ENCODE results near the gene FNBP1. TPM values are rescaled to one million over a fixed set of nuclear protein-coding genes. Genes with fewer than 3 reads are reported as not detected.

FNBP1 gene
- total and polyA plus RNA-seq, 2 of the 13 experiments (the other 11 are each of a cell fraction or from before 2014, with no cell fraction given), result 5.4 to 19.5 TPM

- no peak for TF ChIP-seq ZNF20 (CRISPR knock-in tag; IDR thresholded peaks at IDR 0.05)
Observed at GRCh38 chr9:129841071-129841470, 201.9 kb downstream of the FNBP1 start (continued).

- Histone ChIP-seq H3K9ac (ENCODE audit: insufficient read depth, low read depth, low read length) (no peak overlapping the region), H3K79me2 (ENCODE audit: insufficient read depth, low read length) (no peaks in the 10 kb centered on the region), H3K36me3 (replicated peaks in 1 of 2; ENCODE audit: control insufficient read depth in 1 of 2, insufficient read depth in 2 of 2, low read length in 2 of 2) (no peaks in the 10 kb centered on the region), H4K20me1 (ENCODE audit: insufficient read depth, low read length) (no peaks in the 10 kb centered on the region), H2AFZ (ENCODE audit: low read length) (no peak overlapping the region), H3K4me1 (ENCODE audit: insufficient read depth, low read length) (peaks cover 10% of the 10 kb centered on the region), H3K27me3 (ENCODE audit: control insufficient read depth in 1 of 2, insufficient read depth in 2 of 2, low read length in 2 of 2) (no peaks in the 10 kb centered on the region), H3K27ac (ENCODE audit: extremely low read length, insufficient read depth, low read length) (no peak overlapping the region), H3K9me3 (ENCODE audit: low read length) (no peaks in the 10 kb centered on the region), H3K4me2 (ENCODE audit: low read depth, low read length) (no peak overlapping the region), H3K4me3 (replicated peaks in 1 of 3; ENCODE audit: insufficient read depth in 1 of 3, low read depth in 2 of 3, low read length in 3 of 3) (no peak overlapping the region)
- in situ Hi-C loops (cut with HindIII; ENCODE audit: extremely low pct_ligation_motif_present, low pct_unique_long_range_greater_than_20kb), result no loop called here
- FAIRE-seq (no peak), DNase-seq (ENCODE audit: low spot score) (no peak), ATAC-seq (no peak)
- no TSS peak for BruUV-seq (replicated peaks)
- WGBS (ENCODE audit: low lambda C conversion rate), result 76% methylated on average over 8 of the region's 8 CpGs
- ChIA-PET POLR2A (no interaction called here), CTCF (ENCODE audit: low intra/inter-chr PET ratio, low total read pairs) (no interaction called here)
- no peak for TF ChIP-seq GPBP1L1 (CRISPR knock-in tag; IDR thresholded peaks at IDR 0.05)
- TF ChIP-seq ZNF430 (CRISPR knock-in tag; IDR thresholded peaks at IDR 0.05), result no peak
- no peak for TF ChIP-seq DPF2 (CRISPR knock-in tag; IDR thresholded peaks at IDR 0.05; ENCODE audit: borderline replicate concordance, low read depth)
- no peak for TF ChIP-seq POLR2A (IDR thresholded peaks at IDR 0.05; ENCODE audit: insufficient read depth in 1 of 2, low read depth in 2 of 2, low read length in 2 of 2)
- TF ChIP-seq MAF1 (CRISPR knock-in tag; IDR thresholded peaks at IDR 0.05; ENCODE audit: borderline replicate concordance), result no peak
- no peak for TF ChIP-seq ZNF44 (CRISPR knock-in tag; IDR thresholded peaks at IDR 0.05)
- TF ChIP-seq ZNF615 (CRISPR knock-in tag; IDR thresholded peaks at IDR 0.05; ENCODE audit: borderline replicate concordance), result no peak
- TF ChIP-seq ZFP82 (CRISPR knock-in tag; IDR thresholded peaks at IDR 0.05; ENCODE audit: borderline replicate concordance), result no peak
- TF ChIP-seq TFDP1 (CRISPR knock-in tag; IDR thresholded peaks at IDR 0.05; ENCODE audit: borderline replicate concordance), result no peak
- TF ChIP-seq NR3C1 (CRISPR knock-in tag; IDR thresholded peaks at IDR 0.05), result no peak
- TF ChIP-seq ELF3 (CRISPR knock-in tag; IDR thresholded peaks at IDR 0.05), result no peak
- no peak for TF ChIP-seq HNRNPUL1 (IDR thresholded peaks at IDR 0.05; ENCODE audit: low read depth, low read length)
- no peak for TF ChIP-seq HNF1B (CRISPR knock-in tag; IDR thresholded peaks at IDR 0.05)
- TF ChIP-seq MTA1 (CRISPR knock-in tag; IDR thresholded peaks at IDR 0.05; ENCODE audit: borderline replicate concordance), result no peak
- no peak for TF ChIP-seq RFXANK (CRISPR knock-in tag; IDR thresholded peaks at IDR 0.05)
- TF ChIP-seq ZNF260 (CRISPR knock-in tag; IDR thresholded peaks at IDR 0.05; ENCODE audit: borderline replicate concordance, low read depth), result no peak
- TF ChIP-seq ZNF737 (CRISPR knock-in tag; IDR thresholded peaks at IDR 0.05; ENCODE audit: borderline replicate concordance), result no peak
- no peak for TF ChIP-seq MBD4 (IDR thresholded peaks at IDR 0.05; ENCODE audit: borderline replicate concordance, low read length)
- intact Hi-C loops (cut with micrococcal nuclease; ENCODE audit: unreplicated experiment), result no loop called here
Observed at GRCh38 chr9:129840034-129840433, 203.0 kb downstream of the FNBP1 start.
